ENCODE results near the gene C14orf39.
"Not testable (repeated sequence)": the region's sequence is repeated elsewhere in the genome, so short reads cannot be mapped to it uniquely, and the experiment has no call there.

- not testable (repeated sequence) for TF ChIP-seq CTCF, POLR2A (IDR thresholded peaks at IDR 0.05)
These were observed 88.3 kb downstream of the C14orf39 start for GRCh38 chr14:60397550-60397949.

Measured in tibial nerve (tissue), 3 donors.